Stimulated activated naive CD4-positive, alpha-beta T cell (primary cell): ENCODE data around the gene PRDX5.

Source experiments
- DNase-seq, 6 experiments: peaks; one replicate each; lab custom pipeline; 2025; lab: John Stamatoyannopoulos, UW

PRDX5 gene

DNA sequence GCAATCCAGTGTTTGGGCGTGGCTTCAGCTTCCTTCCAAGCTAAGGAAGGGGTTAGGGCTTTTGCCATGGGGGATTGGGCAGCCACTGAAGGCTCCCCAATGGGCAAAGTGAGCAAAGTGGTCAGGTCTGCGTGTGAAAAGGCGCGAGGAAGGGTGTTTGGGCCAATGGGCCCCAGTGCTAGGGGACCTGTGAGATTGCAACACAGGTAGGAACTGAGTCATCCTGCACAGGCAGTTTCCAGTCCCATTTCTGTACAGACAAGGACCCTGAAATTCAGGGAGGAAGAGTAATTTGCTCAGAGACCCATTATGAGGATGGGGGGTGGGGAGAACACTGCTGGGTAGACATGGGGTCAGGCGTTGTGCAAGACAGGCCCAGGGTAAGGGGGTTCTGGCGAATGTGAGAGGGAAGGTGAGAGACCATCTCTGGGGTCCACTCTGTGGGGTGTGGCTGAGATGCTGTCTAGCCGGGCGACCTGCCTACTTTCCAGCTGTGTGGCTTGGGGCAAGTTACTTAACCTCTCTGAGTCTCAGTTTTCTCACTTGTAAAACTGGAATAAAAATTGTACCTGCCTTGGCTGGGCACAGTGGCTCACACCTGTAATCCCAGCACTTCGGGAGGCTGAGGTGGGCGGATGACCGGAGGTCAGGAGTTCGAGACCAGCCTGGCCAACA, 29.4 kb downstream of the PRDX5 start:
- no peak for DNase-seq

DNA sequence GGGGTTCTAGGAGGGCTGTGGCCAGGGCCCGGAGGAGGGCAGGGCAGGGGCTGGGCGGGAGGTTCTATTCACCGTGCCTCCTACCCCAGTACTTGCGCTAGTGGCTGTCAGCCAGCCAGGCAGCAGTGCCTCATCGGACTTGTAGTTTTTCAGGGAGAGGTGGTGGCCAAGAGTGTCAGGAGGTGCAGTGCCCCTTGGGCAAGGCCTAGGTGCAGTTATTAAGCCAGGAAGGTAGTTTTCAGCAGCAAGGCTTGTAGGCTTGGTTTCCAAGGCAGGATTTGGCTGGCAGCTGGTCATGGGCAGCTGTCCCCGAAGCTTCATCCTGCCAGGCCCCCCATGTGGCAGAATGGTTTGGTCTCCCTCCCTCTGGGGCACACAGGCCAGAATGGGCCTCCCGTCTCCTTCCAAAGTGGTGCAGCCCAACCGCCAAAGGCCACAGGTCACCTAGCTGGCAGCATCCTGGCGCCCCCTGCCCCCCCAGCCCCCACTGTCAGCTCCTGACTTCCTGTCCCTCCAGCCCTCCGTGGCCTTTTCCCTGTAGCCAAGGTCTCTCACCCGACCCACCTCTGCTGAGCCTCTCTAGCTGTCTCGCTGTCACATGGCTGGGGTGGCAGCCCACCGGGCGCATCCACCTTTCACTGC, 30.6 kb downstream of the PRDX5 start:
- DNase-seq = no peak

DNA sequence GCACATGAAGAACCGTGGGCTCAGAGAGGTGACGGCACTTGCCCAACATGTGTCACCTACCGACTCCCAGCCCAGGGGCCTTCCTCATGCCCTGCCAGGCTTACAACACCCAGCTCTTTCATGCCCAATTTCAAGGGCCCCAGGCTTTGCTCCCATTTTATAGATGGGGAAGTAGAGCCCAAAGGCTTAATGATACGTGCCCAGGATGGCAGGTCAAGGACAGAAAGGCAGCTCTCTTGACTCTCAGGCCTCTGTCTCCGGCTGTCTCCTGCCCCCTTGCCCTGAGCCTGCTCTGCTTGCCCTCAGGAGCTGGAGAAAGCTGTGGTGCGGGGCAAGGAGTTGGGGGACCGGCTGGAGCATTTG, 31.1 kb downstream of the PRDX5 start:
- no peak for DNase-seq

DNA sequence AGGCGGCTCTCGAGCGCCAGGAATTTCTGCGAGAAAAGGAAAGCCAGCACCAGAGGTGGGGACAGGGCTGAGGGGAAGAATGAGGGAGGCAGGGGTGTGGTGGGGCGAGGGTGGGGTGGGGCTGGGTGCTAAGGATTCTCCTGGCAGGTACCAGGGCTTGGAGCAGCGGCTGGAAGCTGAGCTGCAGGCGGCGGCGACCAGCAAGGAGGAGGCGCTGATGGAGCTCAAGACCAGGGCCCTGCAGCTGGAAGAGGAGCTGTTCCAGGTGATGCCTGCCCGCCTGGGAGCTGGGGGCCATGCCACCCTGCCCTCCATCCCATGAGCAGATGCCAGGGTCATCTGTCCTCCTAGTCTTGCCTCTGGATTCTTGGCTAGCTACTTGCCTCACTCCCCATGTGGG, 31.5 kb downstream of the PRDX5 start:
- no peak for DNase-seq

DNA sequence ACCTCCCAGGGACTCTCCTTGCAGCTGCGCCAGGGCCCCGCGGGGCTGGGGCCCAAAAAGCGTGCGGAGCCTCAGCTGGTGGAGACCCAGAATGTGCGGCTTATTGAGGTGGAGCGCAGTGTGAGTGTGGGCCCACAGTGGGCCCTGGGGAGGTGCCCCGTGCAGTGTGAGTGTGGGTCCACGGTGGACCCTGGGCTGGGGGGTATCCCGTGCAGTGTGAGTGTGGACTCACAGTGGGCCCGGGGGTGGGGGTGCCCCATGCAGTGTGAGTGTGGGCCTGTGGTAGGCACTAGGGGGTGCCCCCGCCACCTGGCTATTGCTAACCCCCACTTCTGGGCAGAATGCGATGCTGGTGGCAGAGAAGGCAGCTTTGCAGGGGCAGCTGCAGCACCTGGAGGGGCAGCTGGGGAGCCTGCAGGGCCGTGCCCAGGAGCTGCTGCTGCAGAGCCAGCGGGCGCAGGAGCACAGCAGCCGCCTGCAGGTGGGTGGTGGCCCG, 33.3 kb downstream of the PRDX5 start:
- no peak for DNase-seq

DNA sequence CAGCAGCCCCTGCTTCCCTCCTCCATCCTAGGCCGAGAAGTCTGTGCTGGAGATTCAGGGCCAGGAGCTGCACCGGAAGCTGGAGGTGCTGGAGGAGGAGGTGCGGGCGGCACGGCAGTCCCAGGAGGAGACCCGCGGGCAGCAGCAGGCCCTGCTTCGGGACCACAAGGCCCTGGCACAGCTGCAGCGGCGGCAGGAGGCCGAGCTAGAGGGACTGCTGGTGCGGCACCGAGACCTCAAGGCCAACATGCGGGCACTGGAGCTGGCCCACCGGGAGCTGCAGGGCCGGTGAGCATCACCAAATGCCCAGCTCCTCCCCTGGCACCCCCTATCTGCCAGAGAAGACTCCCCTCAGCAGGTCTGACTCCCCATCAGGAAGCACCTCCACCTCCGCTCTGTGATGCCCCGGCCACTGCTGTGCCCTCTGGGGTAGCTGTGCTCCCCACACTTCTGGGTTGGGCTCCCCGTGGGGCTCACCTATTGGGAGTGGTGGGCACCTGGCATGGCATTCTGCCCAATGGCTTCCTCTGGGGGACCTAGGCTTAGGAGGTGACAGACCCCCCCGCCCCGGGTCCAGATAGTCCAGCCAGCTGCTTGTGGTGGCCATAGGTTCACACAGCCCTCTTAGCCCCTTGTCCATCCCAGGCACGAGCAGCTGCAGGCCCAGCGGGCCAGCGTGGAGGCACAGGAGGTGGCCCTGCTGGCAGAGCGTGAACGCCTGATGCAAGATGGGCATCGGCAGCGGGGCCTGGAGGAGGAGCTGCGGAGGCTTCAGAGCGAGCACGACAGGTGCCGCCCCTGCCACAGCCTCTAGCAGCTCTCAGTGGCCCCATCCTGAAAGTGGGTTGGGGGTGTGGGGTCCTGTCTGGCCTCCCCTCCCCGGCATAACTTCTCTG, 34.4 kb downstream of the PRDX5 start:
- no peak for DNase-seq

DNA sequence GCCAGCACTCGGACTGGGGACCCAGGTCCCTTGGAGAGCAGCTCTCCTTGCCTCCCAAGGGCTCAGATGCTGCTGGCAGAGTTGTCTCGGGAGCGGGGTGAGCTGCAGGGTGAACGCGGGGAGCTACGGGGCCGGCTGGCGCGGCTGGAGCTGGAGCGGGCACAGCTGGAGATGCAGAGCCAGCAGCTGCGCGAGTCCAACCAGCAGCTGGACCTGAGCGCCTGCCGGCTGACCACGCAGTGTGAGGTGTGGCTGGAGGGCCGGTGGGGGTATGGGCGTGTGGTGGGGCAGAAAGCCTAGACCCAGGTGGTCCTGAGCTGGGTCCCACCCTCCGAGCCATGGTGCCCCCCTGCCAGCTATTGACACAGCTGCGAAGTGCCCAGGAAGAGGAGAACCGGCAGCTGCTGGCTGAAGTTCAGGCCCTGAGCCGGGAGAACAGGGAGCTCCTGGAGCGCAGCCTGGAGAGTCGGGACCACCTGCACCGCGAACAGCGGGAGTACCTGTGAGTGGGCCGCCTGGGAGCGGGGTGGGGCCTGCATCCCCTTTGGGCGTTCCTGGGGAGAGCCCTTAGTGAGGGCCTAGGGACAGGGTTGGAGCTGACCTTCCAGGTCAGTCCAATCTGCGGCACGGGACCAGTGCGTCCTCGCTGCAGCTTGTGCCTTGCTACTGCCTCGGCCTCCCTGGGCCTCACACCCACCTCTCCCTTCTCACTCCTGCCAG, 35.2 kb downstream of the PRDX5 start:
- DNase-seq = no peak

DNA sequence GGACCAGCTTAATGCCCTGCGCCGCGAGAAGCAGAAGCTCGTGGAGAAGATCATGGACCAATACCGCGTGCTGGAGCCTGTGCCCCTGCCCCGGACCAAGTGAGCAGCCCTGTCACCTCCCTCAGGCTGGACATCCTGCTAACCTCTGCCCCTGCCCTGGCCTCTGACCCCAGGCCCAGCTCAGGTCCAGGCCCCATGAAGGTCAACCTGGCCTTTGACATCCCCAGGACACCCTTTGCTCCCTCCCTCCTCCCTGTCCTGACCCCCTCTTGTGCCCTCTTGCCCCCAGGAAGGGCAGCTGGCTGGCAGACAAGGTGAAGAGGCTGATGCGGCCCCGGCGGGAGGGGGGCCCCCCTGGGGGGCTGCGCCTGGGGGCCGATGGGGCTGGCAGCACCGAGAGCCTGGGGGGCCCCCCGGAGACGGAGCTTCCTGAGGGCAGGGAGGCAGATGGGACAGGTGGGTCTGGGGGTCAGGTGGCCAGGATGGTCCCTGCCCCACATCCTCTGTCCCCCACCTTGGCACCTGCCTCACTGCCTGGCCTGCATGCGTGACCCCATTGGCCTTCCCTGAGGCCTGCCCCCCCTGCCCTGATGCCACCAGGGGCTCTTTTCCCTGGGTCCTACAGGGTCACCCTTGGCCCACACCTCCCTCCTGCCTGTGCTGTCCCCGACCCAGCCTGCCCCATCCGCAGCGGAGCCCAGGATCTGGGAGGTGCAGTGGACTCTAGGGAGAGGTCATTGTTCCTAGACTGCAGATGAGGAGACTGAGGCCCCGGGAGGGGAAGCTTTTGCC, 36.0 kb downstream of the PRDX5 start:
- DNase-seq = no peak

DNA sequence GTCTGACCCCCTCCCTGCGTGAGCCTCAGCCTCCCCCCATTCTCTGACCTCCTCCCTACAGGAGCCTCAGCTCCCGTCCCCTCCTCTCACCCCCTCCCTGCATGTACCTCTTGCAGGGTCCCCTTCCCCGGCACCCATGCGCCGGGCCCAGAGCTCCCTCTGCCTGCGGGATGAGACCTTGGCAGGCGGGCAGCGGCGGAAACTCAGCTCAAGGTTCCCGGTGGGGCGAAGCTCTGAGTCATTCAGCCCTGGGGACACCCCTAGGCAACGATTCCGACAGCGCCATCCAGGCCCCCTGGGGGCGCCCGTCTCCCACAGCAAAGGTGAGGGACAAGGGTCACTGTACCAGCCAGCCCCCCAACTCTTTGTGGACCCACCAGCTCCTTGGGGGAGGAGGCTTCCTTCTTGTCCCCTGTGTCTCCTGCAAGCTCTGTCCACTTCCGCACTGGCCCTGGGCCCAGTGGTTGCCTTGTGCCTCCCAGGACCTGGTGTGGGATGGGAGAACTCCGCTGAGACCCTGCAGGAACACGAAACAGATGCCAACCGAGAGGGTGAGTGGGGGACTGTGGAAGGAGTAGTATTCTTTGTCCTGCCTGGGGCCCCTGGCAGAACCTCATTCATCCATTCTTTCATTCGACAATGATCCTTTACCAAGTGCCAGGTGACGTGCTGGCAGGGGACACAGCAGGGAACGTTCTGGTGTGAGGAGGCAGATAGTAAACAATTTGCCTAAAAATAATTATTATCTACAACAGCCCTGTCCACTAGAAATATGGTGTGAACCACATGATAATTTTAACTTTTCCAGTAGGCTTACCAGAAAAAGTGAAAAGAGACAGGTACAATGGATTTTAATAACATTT, 37.4 kb downstream of the PRDX5 start:
- DNase-seq = peak in 5 of 6 experiments; percentile 17 to 31 (median 19)

DNA sequence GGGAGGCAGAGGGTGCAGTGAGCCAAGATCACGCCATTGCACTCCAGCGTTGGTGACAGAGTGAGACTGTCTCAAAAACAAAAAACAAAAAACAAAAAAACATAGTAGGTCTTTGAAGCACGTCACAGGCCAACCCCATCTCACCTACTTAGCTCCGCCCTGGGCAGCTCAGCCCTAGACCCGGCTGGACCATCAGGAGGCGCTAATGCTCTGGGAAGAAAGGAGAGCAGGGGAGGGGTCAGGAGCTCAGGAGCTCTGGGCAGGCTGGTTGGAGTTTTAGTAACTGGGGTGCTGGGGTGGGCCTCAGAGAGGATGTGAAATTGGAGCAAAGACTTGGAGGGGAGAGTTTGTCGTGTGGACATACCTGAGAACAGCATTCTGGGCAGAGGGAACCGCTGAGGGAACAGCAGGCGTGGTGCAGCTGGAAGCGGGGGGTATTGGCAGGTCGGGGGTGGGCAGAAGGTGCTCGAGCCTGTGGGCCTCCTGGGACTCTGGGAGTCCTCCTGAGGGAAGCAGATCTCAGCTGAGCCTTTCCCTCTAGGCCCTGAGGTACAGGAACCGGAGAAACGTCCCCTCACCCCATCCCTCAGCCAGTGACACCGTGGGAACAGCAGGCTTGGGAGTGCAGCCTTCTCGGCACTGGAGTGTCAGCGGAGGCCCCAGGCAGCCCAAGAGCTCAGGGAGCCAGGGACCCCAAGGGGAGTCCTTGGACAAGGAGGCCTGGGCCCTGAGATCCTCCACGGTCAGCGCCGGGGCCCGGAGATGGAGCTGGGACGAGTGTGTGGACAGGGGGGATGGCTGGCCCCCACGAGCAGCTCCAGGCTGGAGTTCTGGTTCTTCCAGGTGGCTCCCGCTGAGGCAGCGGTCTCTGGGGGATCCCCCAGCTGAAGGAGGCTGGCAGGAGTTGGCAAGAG, 38.8 kb downstream of the PRDX5 start:
- DNase-seq = no peak

DNA sequence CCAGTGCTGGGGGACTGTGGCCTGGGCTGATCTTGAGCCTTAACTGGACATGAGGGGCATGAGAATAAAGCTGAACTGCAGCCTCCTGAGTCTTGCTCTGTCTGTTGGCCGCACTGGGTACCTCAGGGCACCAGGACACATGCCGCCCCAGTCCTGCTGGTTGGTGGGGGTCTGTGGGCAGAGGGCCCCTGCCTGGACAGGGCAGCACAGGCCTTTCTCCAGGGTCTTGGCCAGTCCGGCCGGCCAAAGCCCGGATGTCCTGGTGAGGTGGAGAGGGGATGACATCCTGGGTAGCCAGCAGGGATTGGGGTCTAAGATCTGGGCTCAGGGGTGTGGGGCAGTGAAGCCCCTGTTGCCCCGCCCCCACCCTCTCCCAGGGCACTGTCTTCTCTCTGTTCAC, 39.5 kb downstream of the PRDX5 start:
- DNase-seq = no peak

DNA sequence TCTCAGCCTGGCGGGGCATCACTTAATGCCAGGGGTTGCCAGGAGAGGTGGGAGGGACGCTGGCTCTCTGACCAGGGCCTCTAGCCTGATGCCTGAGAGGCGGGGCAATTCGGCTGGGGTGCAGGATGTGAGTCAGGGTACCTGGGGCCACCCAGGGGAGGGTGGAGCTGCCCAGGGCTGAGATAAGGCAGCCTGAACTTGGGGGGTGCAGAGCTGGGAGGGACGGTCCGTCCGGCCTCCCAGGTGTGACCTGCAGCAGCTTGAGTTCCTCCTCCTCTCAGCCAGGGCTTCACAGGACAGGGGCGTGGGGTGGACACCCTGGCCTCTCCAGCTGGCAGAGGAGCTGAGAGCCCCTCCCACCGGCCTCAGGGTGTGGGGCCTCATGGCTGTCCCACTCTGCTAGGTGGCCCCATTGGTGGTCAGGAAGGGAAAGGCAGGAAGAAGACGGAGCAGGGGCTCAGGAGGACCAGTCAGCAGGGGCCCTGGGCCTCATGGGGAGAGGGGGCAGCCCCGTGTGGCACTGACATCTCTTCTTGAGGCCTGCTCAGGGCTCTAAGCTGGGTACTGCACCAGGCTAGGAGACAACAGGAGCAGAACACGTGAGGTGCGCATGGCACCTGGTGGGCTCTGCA, 40.1 kb downstream of the PRDX5 start:
- no peak for DNase-seq

DNA sequence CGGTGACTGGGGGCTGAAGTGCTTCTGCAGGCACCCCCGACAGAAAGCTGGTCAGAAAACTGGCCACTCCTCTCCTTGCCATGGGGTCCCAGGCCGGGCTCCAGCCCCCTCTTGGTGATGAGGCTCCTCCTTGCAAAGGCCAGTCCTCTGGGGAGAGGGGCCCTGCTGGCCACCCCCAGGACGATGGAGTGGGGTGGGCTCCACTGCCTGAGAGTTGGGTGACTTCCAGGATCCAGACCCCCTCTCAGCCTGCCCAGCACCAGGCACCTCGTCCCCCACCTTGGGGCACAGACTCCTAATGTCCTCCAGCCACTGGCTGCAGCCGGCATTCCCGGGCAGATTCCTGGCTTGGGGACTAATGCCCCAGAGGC, 40.6 kb downstream of the PRDX5 start:
- DNase-seq = no peak

DNA sequence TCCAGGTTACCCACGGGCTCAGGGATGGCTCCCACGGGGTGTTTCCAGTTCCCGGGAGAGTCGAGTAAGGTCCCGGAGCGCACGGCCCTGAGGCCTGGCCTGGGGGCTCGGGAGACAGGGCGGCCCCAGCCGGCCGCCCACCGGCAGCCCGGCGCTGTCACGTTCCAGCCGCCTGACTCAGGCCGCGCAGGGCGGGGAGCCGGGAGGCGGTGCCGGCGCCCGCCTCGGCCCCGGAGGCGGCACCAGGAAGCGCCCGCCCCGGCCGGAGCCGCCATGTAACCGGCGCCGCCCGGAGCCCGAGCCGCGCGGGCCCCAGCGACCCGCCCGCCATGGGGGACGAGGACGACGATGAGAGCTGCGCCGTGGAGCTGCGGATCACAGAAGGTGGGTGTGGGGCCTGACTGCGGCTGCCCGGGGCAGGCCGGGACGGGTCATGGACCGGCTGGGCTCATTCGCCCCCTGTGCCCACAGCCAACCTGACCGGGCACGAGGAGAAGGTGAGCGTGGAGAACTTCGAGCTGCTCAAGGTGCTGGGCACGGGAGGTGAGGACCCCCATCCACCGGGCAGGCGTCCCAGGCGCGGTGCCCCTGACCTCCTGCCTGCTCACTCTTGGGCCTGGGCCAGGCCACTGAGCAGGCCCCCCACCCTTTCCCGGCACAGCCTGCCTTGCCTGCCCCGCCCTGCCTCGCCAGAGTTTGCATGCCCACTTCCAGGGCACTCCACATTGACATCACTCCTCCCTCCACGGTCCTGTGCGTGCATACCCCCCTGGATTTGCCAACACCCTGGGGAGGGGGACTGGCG, 41.2 kb downstream of the PRDX5 start, which contains the start of gene RPS6KA4:
RPS6KA4 (plus strand) TSS at position 256 of the 805 bp plus-strand sequence; CDS start at position 330, 74 bp downstream.
- DNase-seq = peak in 5 of 6 experiments; percentile 18 to 42 (median 21)

DNA sequence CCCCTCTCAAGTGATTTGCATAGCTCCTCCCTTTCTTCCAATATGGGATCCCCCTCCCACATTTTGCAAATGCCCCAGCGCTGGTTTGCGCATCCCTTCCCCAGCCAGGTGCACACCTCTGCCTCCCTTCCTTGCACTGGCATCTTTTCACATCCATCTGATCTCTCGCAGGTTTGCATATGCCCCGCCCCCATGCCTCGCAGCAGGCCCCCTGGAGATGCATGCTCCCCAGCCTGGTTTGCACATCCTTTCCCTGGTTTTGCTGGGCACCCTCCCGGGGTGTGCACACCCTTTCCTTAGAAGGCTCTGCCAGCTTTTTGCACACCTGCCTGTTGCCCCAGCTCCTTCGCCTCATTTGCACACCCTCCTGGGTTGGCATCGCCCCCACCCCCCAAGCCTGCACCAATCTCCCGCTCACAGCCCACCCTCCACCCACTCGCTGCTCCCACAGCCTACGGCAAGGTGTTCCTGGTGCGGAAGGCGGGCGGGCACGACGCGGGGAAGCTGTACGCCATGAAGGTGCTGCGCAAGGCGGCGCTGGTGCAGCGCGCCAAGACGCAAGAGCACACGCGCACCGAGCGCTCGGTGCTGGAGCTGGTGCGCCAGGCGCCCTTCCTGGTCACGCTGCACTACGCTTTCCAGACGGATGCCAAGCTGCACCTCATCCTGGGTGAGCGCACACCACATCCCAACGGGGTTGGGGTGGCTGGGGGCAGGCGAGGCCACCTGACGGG, 42.0 kb downstream of the PRDX5 start:
- peak in 3 of 6 experiments; percentile 29 to 45 (median 34) for DNase-seq

DNA sequence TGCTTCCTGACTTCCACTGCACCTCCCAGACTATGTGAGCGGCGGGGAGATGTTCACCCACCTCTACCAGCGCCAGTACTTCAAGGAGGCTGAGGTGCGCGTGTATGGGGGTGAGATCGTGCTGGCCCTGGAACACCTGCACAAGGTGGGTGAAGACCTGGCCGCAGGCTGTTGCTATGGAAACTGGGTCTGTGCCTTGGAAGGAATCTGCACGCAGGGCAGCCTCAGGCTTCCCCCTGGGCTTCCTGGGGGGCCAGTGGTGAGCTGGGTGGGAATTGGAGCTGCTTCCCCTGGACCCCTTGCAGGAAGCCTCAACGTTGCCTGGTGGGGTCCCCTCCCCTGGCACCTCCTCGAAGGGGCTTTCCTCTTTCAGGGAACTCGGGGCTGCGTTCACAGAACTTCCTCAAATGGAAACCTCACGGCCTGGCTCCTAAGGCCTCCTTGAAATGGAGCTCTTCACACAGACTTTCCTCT, 42.6 kb downstream of the PRDX5 start:
- peak in 1 of 6 experiments; percentile 45 for DNase-seq

DNA sequence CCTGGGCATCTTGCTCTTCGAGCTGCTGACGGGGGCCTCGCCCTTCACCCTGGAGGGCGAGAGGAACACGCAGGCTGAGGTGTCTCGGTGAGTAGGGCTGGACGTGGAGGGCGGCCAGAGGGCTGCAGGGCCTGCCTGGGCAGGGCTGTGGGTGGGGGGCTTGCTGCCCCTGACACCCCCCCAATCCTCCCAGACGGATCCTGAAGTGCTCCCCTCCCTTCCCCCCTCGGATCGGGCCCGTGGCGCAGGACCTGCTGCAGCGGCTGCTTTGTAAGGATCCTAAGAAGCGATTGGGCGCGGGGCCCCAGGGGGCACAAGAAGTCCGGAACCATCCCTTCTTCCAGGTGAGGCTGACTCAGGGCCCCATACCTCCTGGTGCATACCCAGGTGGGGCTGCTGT, 43.7 kb downstream of the PRDX5 start:
- DNase-seq = no peak
